Bronchial epithelial cell (primary cell): Measurements from ENCODE around the gene POU2F2. TPM values are rescaled to one million over a fixed set of nuclear protein-coding genes. Genes with fewer than 3 reads are reported as not detected.

ENCODE experiments used
- DNase-seq: peaks from one replicate; pipeline ENCODE4 v3.0.0-alpha.2; 2010; ENCODE audit warnings: low read depth
- FAIRE-seq: peaks from 2 replicates; lab custom pipeline; 2011; peaks lifted over from hg19 to GRCh38; lab: Jason Lieb, UNC
- H3K27me3 ChIP-seq: 2 replicates; pipeline ENCODE4 v1.5.1; 2011; ENCODE audit warnings: low read length; ENCODE audit not compliant: control insufficient read depth, insufficient read depth
- H3K36me3 ChIP-seq: 2 replicates; pipeline ENCODE4 v1.5.1; 2011; ENCODE audit warnings: low read length; ENCODE audit not compliant: control insufficient read depth, insufficient read depth
- H3K4me3 ChIP-seq: 2 replicates; pipeline ENCODE4 v1.5.1; 2011; ENCODE audit warnings: mild to moderate bottlenecking, low read depth, low read length, control low read depth
- CTCF ChIP-seq: IDR thresholded peaks from 2 replicates; pipeline ENCODE4 v1.5.1; 2011; ENCODE audit warnings: mild to moderate bottlenecking, moderate library complexity, low read length, control low read depth, inconsistent platforms; ENCODE audit not compliant: insufficient read depth, severe bottlenecking
- total RNA-seq: library from RNA; depleted of rRNA; stranded (reverse); fragments of >200 nt; gene quantifications from 2 replicates; pipeline ENCODE4 v1.2.1, GENCODE V29; 2014

POU2F2 gene
- total RNA-seq, 1 donor from 2014 or later, result 0.53 TPM

DNA sequence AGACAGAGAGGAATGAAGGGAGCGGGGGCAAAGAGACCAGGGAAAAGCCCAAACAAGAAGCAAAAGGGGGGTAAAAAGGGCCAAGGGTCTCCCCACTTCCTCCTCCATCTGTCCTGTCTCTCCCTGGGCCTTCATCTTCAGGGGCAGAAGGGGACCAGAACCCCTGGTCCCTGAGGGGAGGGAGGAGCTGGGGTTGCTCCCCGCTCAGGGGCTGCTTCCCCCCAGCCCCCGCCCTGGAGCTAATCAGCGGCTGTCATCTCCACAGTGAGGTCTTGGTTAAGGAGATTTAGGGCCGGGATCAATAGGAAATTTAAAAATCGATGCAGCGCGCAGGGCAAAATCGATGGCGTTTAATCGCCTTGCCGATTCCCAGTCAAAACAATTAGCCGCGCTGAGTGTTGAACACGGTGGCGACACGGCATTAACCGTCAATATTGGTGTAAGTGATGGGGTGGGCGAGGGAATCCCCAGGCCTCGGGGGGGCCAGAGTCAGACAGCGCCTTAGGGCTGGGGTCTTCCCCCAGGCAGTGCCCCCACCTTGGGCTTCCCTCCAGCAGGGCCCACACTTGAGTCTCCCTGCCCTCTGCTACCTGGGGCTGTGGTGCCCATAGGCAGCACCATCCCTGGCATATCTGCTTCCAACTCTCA, 29.5 kb upstream of the POU2F2 start:
- DNase-seq (no peak), FAIRE-seq (peak; percentile 86)
- no peak overlapping the region for H3K4me3 ChIP-seq
- H3K27me3 ChIP-seq, result peaks cover 11% of the 10 kb centered on the region
- no peak for TF ChIP-seq CTCF
- H3K36me3 ChIP-seq, result no peaks in the 10 kb centered on the region

DNA sequence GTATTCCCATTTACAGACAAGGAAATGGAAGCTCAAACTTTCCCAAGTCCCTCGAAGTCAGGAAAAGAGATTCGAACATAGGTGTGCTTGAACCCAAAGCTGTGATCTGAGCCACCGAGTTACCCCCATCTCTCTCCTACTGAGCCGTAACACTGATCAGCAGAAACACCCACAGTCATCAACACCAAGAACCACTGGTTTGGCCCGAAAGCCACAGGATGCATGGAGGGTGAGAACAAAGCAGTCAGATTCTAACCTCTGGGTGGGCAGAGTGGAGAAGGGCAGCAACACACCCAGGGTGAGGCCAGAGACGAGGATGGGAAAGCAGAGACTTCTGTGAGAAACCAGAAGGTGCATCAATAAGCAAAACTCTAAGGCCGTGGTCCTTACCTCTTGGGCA, 27.7 kb upstream of the POU2F2 start:
- Histone ChIP-seq H3K36me3 (no peaks in the 10 kb centered on the region), H3K27me3 (peaks cover 19% of the 10 kb centered on the region), H3K4me3 (no peak overlapping the region)
- peak; percentile 72 for FAIRE-seq
- DNase-seq, result no peak
- no peak for TF ChIP-seq CTCF

- DNase-seq (no peak), FAIRE-seq (no peak)
- Histone ChIP-seq H3K36me3 (no peaks in the 10 kb centered on the region), H3K27me3 (peaks cover 24% of the 10 kb centered on the region), H3K4me3 (no peak overlapping the region)
- TF ChIP-seq CTCF, result no peak
Measured at GRCh38 chr19:42158926-42159325, 26.7 kb upstream of the POU2F2 start.

- FAIRE-seq (peak; percentile 93), DNase-seq (no peak)
- H3K4me3 ChIP-seq, result no peak overlapping the region
- peaks cover 28% of the 10 kb centered on the region for H3K27me3 ChIP-seq
- no peak for TF ChIP-seq CTCF
- no peaks in the 10 kb centered on the region for H3K36me3 ChIP-seq
Measured at GRCh38 chr19:42156571-42156970, 24.3 kb upstream of the POU2F2 start.

DNA sequence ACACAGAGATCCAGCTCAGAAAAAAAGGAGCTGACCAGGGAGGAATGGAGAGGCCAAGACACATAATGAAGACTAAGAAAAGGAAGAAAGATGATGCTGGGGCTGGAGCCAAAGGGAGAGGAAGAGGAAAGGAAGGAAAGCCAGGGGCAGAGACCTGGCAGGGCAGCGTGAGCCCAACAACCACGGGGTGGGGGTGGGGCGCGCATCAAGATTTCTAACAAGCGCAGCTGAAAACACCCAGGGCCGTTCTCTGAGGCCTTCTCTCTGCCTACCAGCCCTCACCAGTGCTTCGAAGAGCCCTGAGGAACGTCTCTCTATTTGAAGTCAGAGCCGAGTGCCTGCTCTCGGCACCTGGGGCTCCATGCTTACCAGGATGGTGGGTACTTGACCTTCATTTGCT, 23.6 kb upstream of the POU2F2 start:
- H3K4me3 ChIP-seq, result no peak overlapping the region
- H3K27me3 ChIP-seq, result peaks cover 28% of the 10 kb centered on the region
- no peaks in the 10 kb centered on the region for H3K36me3 ChIP-seq
- no peak for TF ChIP-seq CTCF
- DNase-seq, result no peak
- FAIRE-seq, result no peak
